IMR-90 (cell line): ENCODE measurements around the gene OXSR1. TPM values are rescaled to one million over a fixed set of nuclear protein-coding genes. Genes with fewer than 3 reads are reported as not detected.

Source experiments
- ATAC-seq: fragments of 200-7000 bp; cut with Tn5 transposase; 2 replicates; pipeline ENCODE4 v1.9.1; 2020; ENCODE audit warnings: low read depth, mild to moderate bottlenecking, moderate library complexity
- BruUV-seq: library from RNA; stranded (reverse); fragments of 400-500 nt; replicated peaks from 2 replicates; lab custom pipeline; 2021; lab: Mats Ljungman, UMichigan
- CTCF ChIA-PET: fragments of 300-600 bp; formaldehyde crosslinking; extraction: SDS; loops from one replicate; lab custom pipeline; 2021; ENCODE audit warnings: antibody characterized with exemption; lab: Yijun Ruan, JAX
- POLR2A ChIA-PET: fragments of 300-600 bp; sonication (Branson Sonifier 250); formaldehyde crosslinking; loops from one replicate; lab custom pipeline; 2022; ENCODE audit warnings: antibody characterized with exemption; ENCODE audit not compliant: unreplicated experiment; lab: Charles Lee
- DNase-seq: peaks from one replicate; pipeline ENCODE4 v3.0.0; 2013
- H2AFZ ChIP-seq: replicated peaks from 2 replicates; pipeline ENCODE3; 2013; ENCODE audit warnings: low read length, mild to moderate bottlenecking; ENCODE audit not compliant: poor library complexity
- H2AK5ac ChIP-seq: 2 replicates; pipeline ENCODE4 v1.6.1; 2013; ENCODE audit warnings: low read depth, low read length, inconsistent platforms
- H2AK9ac ChIP-seq: replicated peaks from 2 replicates; pipeline ENCODE3; 2013; ENCODE audit warnings: mild to moderate bottlenecking, low read depth, low read length, moderate library complexity; ENCODE audit not compliant: poor library complexity
- H2BK120ac ChIP-seq: 2 replicates; pipeline ENCODE4 v1.6.1; 2013; ENCODE audit warnings: low read depth, low read length, inconsistent platforms
- H2BK15ac ChIP-seq: 3 replicates; pipeline ENCODE4 v1.6.1; 2013; ENCODE audit warnings: low read depth, low read length, inconsistent platforms
- H2BK20ac ChIP-seq: 2 replicates; pipeline ENCODE4 v1.6.1; 2013; ENCODE audit warnings: low read depth, mild to moderate bottlenecking, inconsistent platforms, low read length, moderate library complexity
- H2BK5ac ChIP-seq: 2 replicates; pipeline ENCODE4 v1.6.1; 2013; ENCODE audit warnings: mild to moderate bottlenecking, low read depth, low read length, inconsistent platforms; ENCODE audit not compliant: poor library complexity, severe bottlenecking
- H3K14ac ChIP-seq: replicated peaks from 2 replicates; pipeline ENCODE4 v1.6.1; 2013; ENCODE audit warnings: low read depth, low read length, inconsistent platforms
- H3K18ac ChIP-seq: 2 replicates; pipeline ENCODE4 v1.6.1; 2013; ENCODE audit warnings: low read depth, low read length, control low read depth
- H3K23ac ChIP-seq: 2 replicates; pipeline ENCODE4 v1.6.1; 2013; ENCODE audit warnings: low read depth, low read length, inconsistent platforms
- H3K27ac ChIP-seq: 2 replicates; pipeline ENCODE4 v1.5.1; 2013; ENCODE audit warnings: mild to moderate bottlenecking, control low read depth, low read length; ENCODE audit not compliant: insufficient read depth
- H3K27me3 ChIP-seq: 2 replicates; pipeline ENCODE4 v1.6.1; 2013; ENCODE audit warnings: low read length; ENCODE audit not compliant: control insufficient read depth, insufficient read depth
- H3K36me3 ChIP-seq: 2 replicates; pipeline ENCODE4 v1.6.1; 2013; ENCODE audit warnings: low read length, mixed read lengths; ENCODE audit not compliant: control insufficient read depth, insufficient read depth
- H3K4ac ChIP-seq: 2 replicates; pipeline ENCODE4 v1.6.1; 2013; ENCODE audit warnings: low read depth, low read length, inconsistent platforms
- H3K4me1 ChIP-seq: 2 replicates; pipeline ENCODE4 v1.6.1; 2013; ENCODE audit warnings: low read length, mixed read lengths; ENCODE audit not compliant: control insufficient read depth, insufficient read depth
- H3K4me2 ChIP-seq: 2 replicates; pipeline ENCODE4 v1.6.1; 2013; ENCODE audit warnings: low read depth, mild to moderate bottlenecking, control low read depth, low read length, moderate library complexity
- H3K4me3 ChIP-seq: 2 replicates; pipeline ENCODE4 v1.5.1; 2013; ENCODE audit warnings: low read depth, mild to moderate bottlenecking, control low read depth, low read length, moderate library complexity; ENCODE audit not compliant: insufficient read depth
- H3K56ac ChIP-seq: 2 replicates; pipeline ENCODE4 v1.6.1; 2013; ENCODE audit warnings: low read length, inconsistent platforms; ENCODE audit not compliant: insufficient read depth; ENCODE audit errors: extremely low read depth
- H3K79me1 ChIP-seq, 2 experiments: 2 replicates each; pipeline ENCODE4 v1.6.1; 2013; ENCODE audit warnings: low read length in 2 of 2, inconsistent platforms in 1 of 2, low read depth in 1 of 2
- H3K9ac ChIP-seq: 2 replicates; pipeline ENCODE4 v1.6.1; 2013; ENCODE audit warnings: low read depth, low read length, control low read depth
- H3K9me1 ChIP-seq: 2 replicates; pipeline ENCODE4 v1.6.1; 2013; ENCODE audit warnings: low read length, inconsistent platforms; ENCODE audit not compliant: insufficient read depth
- H3K9me3 ChIP-seq: 2 replicates; pipeline ENCODE4 v1.6.1; 2013; ENCODE audit warnings: low read length; ENCODE audit not compliant: control insufficient read depth, insufficient read depth
- H4K20me1 ChIP-seq: 2 replicates; pipeline ENCODE4 v1.6.1; 2013; ENCODE audit warnings: low read length, inconsistent platforms; ENCODE audit not compliant: insufficient read depth
- H4K5ac ChIP-seq: 2 replicates; pipeline ENCODE4 v1.6.1; 2013; ENCODE audit warnings: mild to moderate bottlenecking, low read depth, low read length, control low read depth
- H4K8ac ChIP-seq, 2 experiments: 2 replicates each; pipeline ENCODE4 v1.6.1; 2013; ENCODE audit warnings: low read depth in 2 of 2, low read length in 2 of 2, control low read depth in 1 of 2, inconsistent platforms in 1 of 2
- H4K91ac ChIP-seq: 2 replicates; pipeline ENCODE4 v1.6.1; 2013; ENCODE audit warnings: low read depth, low read length, inconsistent platforms; ENCODE audit not compliant: insufficient read depth
- BHLHE40 ChIP-seq: fragments of 150-350 bp; IDR thresholded peaks from 2 replicates; pipeline ENCODE4 v1.6.1; 2016; ENCODE audit warnings: mild to moderate bottlenecking, low read depth, low read length
- CEBPB ChIP-seq: IDR thresholded peaks from 2 replicates; pipeline ENCODE4 v1.6.1; 2012; ENCODE audit warnings: low read depth, low read length, improper control_type of control experiment
- CTCF ChIP-seq: conservative IDR thresholded peaks from 2 replicates; pipeline ENCODE4 v1.5.1; 2012; ENCODE audit warnings: mild to moderate bottlenecking, low read depth, low read length, improper control_type of control experiment
- ELK1 ChIP-seq: fragments of 150-350 bp; IDR thresholded peaks from 2 replicates; pipeline ENCODE4 v1.6.1; 2016; ENCODE audit warnings: low read depth, mild to moderate bottlenecking, low read length, moderate library complexity, borderline replicate concordance
- MAFK ChIP-seq: IDR thresholded peaks from 2 replicates; pipeline ENCODE4 v1.6.1; 2012; ENCODE audit warnings: low read depth, low read length, improper control_type of control experiment
- MAZ ChIP-seq: IDR thresholded peaks from 2 replicates; pipeline ENCODE4 v1.6.1; 2012; ENCODE audit warnings: low read depth, mild to moderate bottlenecking, low read length, improper control_type of control experiment, moderate library complexity, borderline replicate concordance
- MXI1 ChIP-seq: IDR thresholded peaks from 2 replicates; pipeline ENCODE4 v1.6.1; 2012; ENCODE audit warnings: low read depth, mild to moderate bottlenecking, low read length, moderate library complexity, borderline replicate concordance
- POLR2A ChIP-seq: IDR thresholded peaks from 2 replicates; pipeline ENCODE4 v1.6.1; 2012; ENCODE audit warnings: mild to moderate bottlenecking, low read depth, low read length
- RAD21 ChIP-seq: IDR thresholded peaks from 2 replicates; pipeline ENCODE4 v1.6.1; 2012; ENCODE audit warnings: low read length, improper control_type of control experiment
- RCOR1 ChIP-seq: IDR thresholded peaks from 2 replicates; pipeline ENCODE4 v1.6.1; 2012; ENCODE audit warnings: mild to moderate bottlenecking, low read length, improper control_type of control experiment; ENCODE audit not compliant: insufficient replicate concordance
- RFX5 ChIP-seq: IDR thresholded peaks from 2 replicates; pipeline ENCODE4 v1.8.0; 2012; ENCODE audit warnings: low read depth, mild to moderate bottlenecking, low read length, moderate library complexity
- SMC3 ChIP-seq: fragments of 150-350 bp; IDR thresholded peaks from 2 replicates; pipeline ENCODE4 v1.6.1; 2016; ENCODE audit warnings: low read depth, mild to moderate bottlenecking, antibody characterized with exemption, low read length, moderate library complexity
- WGBS, 2 experiments: methylation state at CpG; one replicate each; pipeline versions ENCODE4 v1.1.5 to v1.1.7; 2013; ENCODE audit warnings: missing lambda C conversion rate in 2 of 2; ENCODE audit not compliant: insufficient read length in 1 of 2; ENCODE audit errors: extremely low coverage in 2 of 2; 5-methylcytosine and 5-hydroxymethylcytosine counted together
- dilution Hi-C: fragments of 300-500 bp; cut with HindIII; formaldehyde crosslinking; loops from one replicate; pipeline ENCODE4 v1.14.3; 2018; ENCODE audit warnings: low sequenced_read_pairs; ENCODE audit not compliant: unreplicated experiment
- in situ Hi-C: fragments of 300-500 bp; cut with MboI; formaldehyde crosslinking; loops from 3 replicates; pipeline ENCODE4 v1.14.3; 2019; ENCODE audit warnings: low sequenced_read_pairs, inconsistent platforms, mixed read lengths
- intact Hi-C: fragments of 100-400 bp; cut with micrococcal nuclease; formaldehyde crosslinking; loops from 2 replicates; pipeline ENCODE4 v1.10.0; 2022
- polyA plus RNA-seq, 3 experiments: library from polyadenylated mRNA; depleted of rRNA; stranded (reverse); fragments of >200 nt; gene quantifications; 2 replicates each; pipeline ENCODE4 v1.2.3, GENCODE V29; 2012; ENCODE audit warnings: low replicate concordance in 1 of 3
- total RNA-seq: library from RNA; depleted of rRNA; stranded (reverse); fragments of >200 nt; gene quantifications from 2 replicates; pipeline ENCODE4 v1.2.3, GENCODE V29; 2012
- TF ChIP-seq, protein P1 (sequence below): fragments of 150-350 bp; IDR thresholded peaks from 2 replicates; pipeline ENCODE4 v1.6.1; 2017; ENCODE audit warnings: mild to moderate bottlenecking, antibody characterized with exemption, low read length, low read depth

The OXSR1 gene
- total and polyA plus RNA-seq, 2 of the 4 experiments (the other 2 are of a cell fraction) = 32.9 to 37.6 TPM

DNA sequence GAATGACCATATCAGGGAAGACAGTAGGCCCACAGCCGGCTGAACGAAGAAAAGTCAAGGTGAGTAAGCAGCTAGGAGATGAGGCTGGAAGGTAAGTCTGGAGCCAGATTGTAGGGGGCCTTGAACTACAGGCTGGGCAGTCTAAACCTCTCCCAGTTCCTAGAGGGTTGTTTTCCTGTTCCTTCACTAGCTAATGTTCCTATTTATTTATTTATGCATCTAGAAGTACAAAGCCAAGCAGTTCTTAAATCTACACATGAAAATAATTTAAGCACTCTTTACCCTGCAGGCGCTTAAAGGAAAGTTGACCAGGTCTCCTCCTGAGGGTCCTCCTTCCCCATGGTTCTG, 32.2 kb upstream of the OXSR1 start:
- H2BK5ac ChIP-seq = no peak overlapping the region
- H3K18ac ChIP-seq = no peak overlapping the region
- no CpG with 5 or more reads among the region's 3 CpGs for WGBS, 2 experiments
- H3K4me3 ChIP-seq = no peak overlapping the region
- no peak for TF ChIP-seq RCOR1
- no peak for TF ChIP-seq RAD21
- TF ChIP-seq CEBPB = no peak
- TF ChIP-seq, protein P1, sequence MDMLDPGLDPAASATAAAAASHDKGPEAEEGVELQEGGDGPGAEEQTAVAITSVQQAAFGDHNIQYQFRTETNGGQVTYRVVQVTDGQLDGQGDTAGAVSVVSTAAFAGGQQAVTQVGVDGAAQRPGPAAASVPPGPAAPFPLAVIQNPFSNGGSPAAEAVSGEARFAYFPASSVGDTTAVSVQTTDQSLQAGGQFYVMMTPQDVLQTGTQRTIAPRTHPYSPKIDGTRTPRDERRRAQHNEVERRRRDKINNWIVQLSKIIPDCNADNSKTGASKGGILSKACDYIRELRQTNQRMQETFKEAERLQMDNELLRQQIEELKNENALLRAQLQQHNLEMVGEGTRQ = no peak
- no peak for TF ChIP-seq MAZ
- TF ChIP-seq SMC3 = no peak
- TF ChIP-seq BHLHE40 = no peak
- TF ChIP-seq POLR2A = no peak
- no peak for TF ChIP-seq CTCF
- no peak for TF ChIP-seq ELK1
- TF ChIP-seq MXI1 = no peak
- TF ChIP-seq MAFK = no peak
- no peak for TF ChIP-seq RFX5
- H3K27me3 ChIP-seq = no peaks in the 10 kb centered on the region
- POLR2A ChIA-PET = no interaction called here
- H4K91ac ChIP-seq = no peak overlapping the region
- no peak overlapping the region for H3K9ac ChIP-seq
- H3K4me2 ChIP-seq = no peak overlapping the region
- H2BK15ac ChIP-seq = no peak overlapping the region
- H3K4ac ChIP-seq = no peak overlapping the region
- no peak overlapping the region for H3K23ac ChIP-seq
- ATAC-seq (no peak), DNase-seq (no peak)
- peaks cover 6% of the 10 kb centered on the region for H3K9me1 ChIP-seq
- no peak overlapping the region for H3K14ac ChIP-seq
- no peak overlapping the region for H3K56ac ChIP-seq
- peaks cover 17 to 61% of the 10 kb centered on the region in 2 experiments for H3K79me1 ChIP-seq
- dilution Hi-C loops = no loop called here
- H2BK120ac ChIP-seq = no peak overlapping the region
- intact Hi-C loops = no loop called here
- CTCF ChIA-PET = no interaction called here
- no peak overlapping the region for H2AFZ ChIP-seq
- H3K27ac ChIP-seq = no peak overlapping the region
- no peak overlapping the region for H2AK9ac ChIP-seq
- H4K8ac ChIP-seq = no peak overlapping the region
- peaks cover 48% of the 10 kb centered on the region for H3K36me3 ChIP-seq
- H3K4me1 ChIP-seq = peaks cover 5% of the 10 kb centered on the region
- H2AK5ac ChIP-seq = no peak overlapping the region
- in situ Hi-C loops = loop anchor here (10.0 kb wide), 1 partner anchor 352 kb away; no protein-coding TSS in a partner anchor
- 0 out of 2 replicates have a peak, but pooled peaks cover 5% of the 10 kb centered on the region for H4K20me1 ChIP-seq
- H3K9me3 ChIP-seq = no peaks in the 10 kb centered on the region
- H4K5ac ChIP-seq = no peak overlapping the region
- H2BK20ac ChIP-seq = no peak overlapping the region
- BruUV-seq = no TSS peak
